CD4-positive, alpha-beta T cell treated with Interleukin-17A for 4 hours (primary cell): ENCODE measurements around the gene ARHGAP18.

Experiments used
- DNase-seq: peaks from one replicate; pipeline ENCODE4 v3.0.0-alpha.2; 2020; ENCODE audit warnings: mixed read lengths

ARHGAP18 gene

DNA sequence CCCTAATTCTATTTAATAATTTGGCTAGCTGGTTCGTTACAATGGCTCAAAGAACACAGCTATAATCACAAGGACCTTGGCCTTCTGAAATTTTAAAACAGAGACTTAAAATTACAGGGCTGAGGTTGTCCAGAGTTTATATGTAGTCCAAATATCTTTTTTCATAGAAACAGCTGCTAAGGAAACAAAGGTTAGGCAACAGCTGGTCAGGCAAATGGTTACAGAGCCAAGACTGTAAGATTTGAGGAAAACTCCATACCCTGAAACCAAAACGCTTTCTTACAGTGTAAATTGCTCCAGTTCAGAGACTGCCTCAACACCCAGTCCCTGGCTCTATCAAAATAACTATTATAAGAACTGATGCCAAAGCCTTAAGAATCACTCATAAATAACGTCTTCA is 9.7 kb upstream of the ARHGAP18 start:
- no peak for DNase-seq

- no peak for DNase-seq
Observed at GRCh38 chr6:129717277-129717676, 7.3 kb upstream of the ARHGAP18 start.

- no peak for DNase-seq
Observed at GRCh38 chr6:129713806-129714333, 3.9 kb upstream of the ARHGAP18 start.

- DNase-seq, result no peak
Observed at GRCh38 chr6:129711271-129711631, 1.3 kb upstream of the ARHGAP18 start.

DNA sequence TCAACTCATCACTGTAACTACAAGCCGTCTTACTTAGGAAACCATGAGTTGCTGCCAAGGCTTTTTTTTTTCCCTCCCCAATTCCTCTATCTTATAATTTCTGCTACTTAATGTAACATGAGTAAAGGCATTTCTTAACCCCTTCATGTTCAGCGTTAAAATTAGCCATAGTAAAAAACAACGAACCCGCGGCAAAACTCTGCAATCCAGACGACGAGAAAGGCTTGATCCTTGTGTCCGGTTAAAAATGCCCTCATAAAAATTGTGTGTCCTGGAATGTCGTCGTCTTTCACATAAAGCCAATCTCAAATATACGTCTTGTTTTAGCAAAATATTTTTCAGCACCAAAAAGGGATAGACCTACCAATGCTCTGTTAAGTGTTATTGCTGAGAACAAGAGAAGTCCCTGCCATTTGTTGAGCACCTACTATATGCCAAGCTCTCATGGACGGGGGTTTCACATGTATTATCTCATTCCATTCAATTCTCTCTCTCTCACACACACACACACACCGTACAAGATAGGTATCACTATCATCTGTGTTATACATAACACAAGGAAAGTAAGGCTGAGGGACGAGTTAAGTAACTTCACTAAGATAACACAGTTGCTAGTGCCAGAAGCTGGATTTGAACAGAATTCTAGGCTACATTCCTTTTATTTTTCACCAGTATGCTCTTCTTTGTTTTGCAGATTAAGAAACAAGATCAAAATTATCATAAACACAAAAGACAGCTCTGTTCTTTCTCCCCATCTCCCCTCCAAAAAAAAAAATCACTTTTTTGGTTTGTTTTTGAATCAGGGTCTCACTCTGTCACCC is 683 bp upstream of the ARHGAP18 start:
- no peak for DNase-seq

DNA sequence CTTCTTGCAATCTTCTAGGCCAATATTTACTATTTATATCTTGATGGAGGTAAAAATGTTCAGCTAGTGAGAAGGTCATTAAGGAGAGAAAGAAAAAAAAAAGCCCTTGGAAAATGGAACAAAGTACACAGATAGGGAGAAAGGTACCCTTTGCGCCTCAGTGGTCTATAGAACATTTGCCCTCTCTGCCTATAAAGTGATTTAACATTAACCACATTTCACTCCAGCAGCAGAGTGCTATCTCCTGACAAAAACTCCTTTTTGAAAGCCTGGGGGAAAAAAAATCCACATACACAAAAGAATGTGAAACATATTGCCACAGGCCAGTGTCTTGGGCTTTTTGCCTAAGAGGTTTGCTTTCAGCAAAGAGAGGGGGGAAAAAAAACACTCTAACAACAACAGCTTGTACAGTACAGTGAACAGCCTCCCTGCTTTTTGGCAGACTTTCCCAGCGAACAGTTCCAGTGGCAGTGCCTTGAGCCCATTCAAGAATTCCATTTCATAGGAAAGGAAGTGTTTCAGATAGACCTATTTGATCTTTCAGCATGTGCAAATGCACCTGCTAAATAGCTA is 695 bp downstream of the ARHGAP18 start:
- no peak for DNase-seq

- no peak for DNase-seq
Observed at GRCh38 chr6:129708496-129709195, 1.3 kb downstream of the ARHGAP18 start.

- no peak for DNase-seq
Observed at GRCh38 chr6:129707882-129708495, 2.0 kb downstream of the ARHGAP18 start.

DNA sequence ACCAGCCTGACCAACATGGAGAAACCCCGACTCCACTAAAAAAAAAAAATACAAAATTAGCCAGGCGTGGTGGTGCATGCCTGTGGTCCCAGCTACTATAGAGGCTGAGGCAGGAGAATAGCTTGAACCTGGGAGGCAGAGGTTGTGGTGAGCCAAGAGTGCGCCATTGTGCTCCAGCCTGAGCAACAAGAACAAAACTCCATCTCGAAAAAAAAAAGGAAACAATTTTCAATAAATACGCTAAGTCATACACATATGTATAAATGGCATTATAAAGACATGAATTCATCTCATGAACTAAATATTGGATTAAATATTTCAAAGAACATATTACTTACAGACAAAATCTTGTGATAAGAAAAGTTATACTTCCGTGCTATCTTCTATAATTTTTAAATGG is 2.9 kb downstream of the ARHGAP18 start:
- DNase-seq, result no peak

DNA sequence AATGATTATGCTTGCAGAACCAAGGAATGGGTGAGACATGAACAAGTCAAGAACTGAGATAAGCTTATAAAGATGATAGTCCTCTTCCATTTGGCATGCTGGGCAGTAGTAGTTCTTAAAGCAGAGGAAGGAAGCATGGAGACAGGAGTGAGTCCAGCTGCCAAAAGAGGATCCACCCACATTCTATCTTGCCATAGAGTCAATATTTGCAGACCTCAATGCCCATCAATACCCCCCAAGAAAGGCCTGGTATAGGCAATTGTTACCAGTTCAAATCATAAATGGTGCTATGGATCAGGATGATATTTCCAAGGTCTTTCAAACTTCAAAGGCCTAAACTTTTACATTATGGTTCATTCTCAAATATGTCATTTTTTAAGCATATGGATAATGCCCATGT is 4.8 kb downstream of the ARHGAP18 start:
- DNase-seq, result no peak

- DNase-seq, result no peak
Observed at GRCh38 chr6:129704708-129705107, 5.3 kb downstream of the ARHGAP18 start.

DNA sequence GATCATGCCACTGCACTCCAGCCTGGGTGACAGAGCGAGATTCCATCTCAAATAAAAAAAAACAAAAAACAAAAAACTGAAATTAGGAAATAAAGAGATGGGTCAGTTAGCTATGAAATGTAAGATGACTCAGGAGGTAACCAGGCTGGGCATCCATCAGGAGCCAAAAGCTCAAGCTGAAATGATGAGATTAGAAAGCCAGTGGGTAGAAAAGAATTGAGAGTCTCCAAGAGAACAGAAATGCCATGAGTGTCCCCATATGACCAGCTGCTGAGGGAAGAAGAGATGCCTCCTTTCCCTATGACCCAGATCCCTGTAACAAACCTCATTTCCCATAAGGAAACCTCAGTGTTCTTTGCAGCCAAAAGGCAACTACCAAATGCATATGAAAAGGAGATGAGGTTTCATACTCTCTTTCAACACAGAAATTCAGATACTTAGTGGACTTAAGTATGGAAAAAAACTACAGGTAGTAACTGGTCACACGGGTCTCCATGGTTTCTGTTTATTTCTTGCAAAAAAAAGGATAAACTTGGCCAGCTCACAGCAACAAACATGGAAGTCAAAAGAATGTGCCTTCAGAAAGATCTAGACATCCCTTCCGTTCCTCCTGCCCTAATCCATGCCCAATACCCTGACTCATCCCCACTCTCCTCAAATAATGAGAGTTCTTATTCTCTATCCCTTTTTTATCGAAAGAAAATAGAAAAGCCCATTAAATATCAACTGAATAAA is 8.1 kb downstream of the ARHGAP18 start:
- DNase-seq, result no peak

DNA sequence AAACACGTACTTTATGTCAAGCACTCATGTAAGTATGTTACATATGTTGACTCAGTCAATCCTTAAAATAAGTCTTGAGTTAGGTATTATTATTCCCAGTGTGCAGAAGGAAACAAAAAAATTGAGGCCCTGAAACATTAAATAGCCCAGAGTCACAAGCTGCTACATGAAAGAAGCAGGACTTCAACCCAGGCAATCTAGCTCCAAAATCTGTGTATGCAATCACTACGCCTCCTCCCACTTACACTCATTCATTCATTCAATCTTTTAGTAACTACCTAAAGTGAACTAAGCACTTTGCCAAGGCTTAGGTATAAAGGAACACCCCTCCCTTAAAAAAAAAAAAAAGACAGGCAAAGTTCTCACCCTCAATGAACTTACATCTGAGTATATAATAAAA is 9.3 kb downstream of the ARHGAP18 start:
- no peak for DNase-seq

GRCh38 chr6:129699659-129700058 is 10.3 kb downstream of the ARHGAP18 start:
- DNase-seq, result no peak

GRCh38 chr6:129698430-129698829 is 11.5 kb downstream of the ARHGAP18 start:
- no peak for DNase-seq

DNA sequence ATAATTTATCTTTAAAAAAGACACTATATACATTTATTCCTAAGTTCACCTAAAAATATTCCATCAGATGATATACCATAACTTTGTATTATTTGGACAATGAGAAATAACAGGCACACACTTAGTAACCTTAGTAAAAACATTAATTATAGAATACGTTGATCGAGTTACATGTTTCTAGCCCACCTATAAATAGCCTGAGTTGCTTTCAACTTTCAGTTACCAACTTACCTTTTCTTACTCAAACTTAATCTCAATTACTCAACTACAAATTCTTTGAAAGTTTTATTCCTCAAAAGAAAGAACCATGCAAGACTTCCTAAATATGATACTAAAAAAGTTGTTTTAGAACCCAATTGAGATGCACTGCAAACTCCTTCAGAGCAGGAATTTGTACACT is 12.2 kb downstream of the ARHGAP18 start:
- no peak for DNase-seq

- DNase-seq, result no peak
Observed at GRCh38 chr6:129696843-129697242, 13.1 kb downstream of the ARHGAP18 start.

DNA sequence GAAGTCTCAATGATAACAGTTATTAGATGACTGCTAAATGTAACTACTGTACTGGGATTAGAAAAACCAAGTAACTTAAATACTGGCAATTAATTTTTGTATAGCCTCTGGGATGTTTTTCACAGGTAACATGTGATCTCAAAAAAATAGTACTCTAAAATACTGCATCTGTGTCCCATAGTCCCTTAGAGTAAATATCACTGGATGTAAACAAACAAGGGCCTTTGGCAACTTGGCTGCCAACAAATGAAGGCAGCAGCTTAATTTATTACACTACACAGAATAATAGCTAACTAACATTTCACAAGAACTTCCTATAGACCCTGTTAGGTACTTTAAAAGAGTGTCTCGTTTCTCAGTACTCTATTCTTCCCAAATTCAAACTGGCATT is 14.0 kb downstream of the ARHGAP18 start:
- no peak for DNase-seq

GRCh38 chr6:129695373-129696027 is 14.5 kb downstream of the ARHGAP18 start:
- DNase-seq, result peak; percentile 46

- DNase-seq, result no peak
Observed at GRCh38 chr6:129694036-129694435, 15.9 kb downstream of the ARHGAP18 start.

DNA sequence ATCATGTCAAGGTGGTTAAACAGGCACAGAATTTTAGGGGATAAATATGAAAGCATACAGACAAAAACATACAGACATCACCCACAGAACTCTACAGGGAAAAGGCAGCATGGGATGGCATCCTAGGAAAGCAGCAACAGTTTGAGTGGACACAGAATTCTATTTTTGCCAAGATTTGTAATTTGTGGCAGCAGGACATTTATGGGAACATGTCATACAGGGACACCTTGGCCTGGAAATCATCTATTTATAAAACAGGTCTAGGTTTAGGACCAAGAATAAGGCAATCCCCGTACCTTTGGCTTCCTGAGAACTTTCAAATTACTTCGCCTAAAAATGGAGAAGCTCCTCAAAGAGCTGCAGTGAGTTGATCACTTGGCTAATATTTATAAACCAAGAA is 17.5 kb downstream of the ARHGAP18 start:
- no peak for DNase-seq

DNA sequence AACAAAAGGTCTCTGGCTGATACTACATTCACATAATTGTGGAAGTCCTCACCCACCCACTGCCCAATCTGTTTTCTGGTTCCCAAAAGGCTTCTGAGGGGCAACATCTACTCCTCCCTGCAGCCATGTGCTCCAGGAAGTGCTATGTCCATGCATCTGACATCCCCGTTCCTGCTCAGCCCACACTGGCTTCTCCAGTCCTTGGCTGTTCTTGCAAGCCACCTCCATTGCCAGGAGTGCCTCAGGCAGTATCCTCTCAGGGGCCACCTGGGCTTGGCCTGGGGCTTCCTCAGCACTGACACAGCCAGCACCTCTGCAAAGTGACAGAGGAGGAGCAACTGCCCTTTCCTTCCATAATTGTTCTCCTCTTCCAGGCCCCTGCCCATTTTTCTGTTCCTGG is 18.3 kb downstream of the ARHGAP18 start:
- no peak for DNase-seq
